Fibroblast of villous mesenchyme (primary cell): ENCODE data around the gene SYNGR4. TPM values are rescaled to one million over a fixed set of nuclear protein-coding genes. Genes with fewer than 3 reads are reported as not detected.
"Not testable (repeated sequence)": the region's sequence is repeated elsewhere in the genome, so short reads cannot be mapped to it uniquely, and the experiment has no call there.

Experiments used
- DNase-seq: peaks from one replicate; pipeline ENCODE4 v3.0.0-alpha.2; 2010; ENCODE audit warnings: low read depth
- H3K4me3 ChIP-seq: 2 replicates; pipeline ENCODE4 v1.5.1; 2011; ENCODE audit warnings: low read depth, mild to moderate bottlenecking, low read length
- total RNA-seq: library from RNA; depleted of rRNA; stranded (reverse); fragments of >200 nt; gene quantifications from 2 replicates; pipeline ENCODE4 v1.2.3, GENCODE V29; 2012
- TF ChIP-seq, protein P1 (sequence below): IDR thresholded peaks from 2 replicates; pipeline ENCODE4 v1.5.1; 2012; ENCODE audit warnings: low read depth, mild to moderate bottlenecking, low read length; ENCODE audit not compliant: insufficient read depth

Gene SYNGR4
- total RNA-seq, 1 donor: not detected

DNA sequence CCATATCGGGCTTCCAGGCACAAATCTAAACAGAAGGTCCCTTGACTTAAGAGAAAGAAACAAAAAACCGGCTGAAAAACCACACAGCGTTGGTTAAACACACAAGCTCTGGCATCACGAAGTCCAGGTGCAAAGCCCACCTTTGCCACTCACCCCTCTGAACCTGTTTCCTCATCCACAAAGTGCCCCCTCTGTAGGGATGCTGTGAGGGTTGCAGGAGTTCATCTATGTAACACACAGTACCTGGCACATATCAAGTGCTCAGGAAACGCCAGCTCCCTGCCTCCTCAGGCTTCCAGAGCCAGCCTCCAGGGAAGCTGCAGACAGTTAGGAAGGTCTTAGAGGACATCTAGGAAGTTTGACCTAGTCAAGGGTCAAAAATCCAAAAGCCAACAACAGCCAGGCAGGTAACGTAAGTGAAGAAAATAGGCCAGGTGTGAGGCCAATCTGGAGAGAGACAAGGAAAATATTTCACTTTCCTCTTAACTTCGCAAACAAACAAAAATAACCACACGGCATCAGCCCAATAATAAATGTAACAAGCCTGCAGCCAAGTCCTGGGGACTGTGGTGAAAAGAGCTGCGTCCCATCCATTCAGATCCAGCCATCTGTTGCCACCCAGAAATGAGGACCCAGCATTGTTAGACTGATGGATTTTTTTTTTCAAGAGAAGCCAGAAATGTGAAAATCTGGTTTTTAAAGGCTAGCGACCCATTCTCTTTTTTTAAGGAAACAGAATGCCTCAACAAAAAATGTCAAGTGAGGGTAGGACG is 17.2 kb downstream of the SYNGR4 start:
- no peak for DNase-seq
- H3K4me3 ChIP-seq: no peak overlapping the region
- TF ChIP-seq, protein P1, sequence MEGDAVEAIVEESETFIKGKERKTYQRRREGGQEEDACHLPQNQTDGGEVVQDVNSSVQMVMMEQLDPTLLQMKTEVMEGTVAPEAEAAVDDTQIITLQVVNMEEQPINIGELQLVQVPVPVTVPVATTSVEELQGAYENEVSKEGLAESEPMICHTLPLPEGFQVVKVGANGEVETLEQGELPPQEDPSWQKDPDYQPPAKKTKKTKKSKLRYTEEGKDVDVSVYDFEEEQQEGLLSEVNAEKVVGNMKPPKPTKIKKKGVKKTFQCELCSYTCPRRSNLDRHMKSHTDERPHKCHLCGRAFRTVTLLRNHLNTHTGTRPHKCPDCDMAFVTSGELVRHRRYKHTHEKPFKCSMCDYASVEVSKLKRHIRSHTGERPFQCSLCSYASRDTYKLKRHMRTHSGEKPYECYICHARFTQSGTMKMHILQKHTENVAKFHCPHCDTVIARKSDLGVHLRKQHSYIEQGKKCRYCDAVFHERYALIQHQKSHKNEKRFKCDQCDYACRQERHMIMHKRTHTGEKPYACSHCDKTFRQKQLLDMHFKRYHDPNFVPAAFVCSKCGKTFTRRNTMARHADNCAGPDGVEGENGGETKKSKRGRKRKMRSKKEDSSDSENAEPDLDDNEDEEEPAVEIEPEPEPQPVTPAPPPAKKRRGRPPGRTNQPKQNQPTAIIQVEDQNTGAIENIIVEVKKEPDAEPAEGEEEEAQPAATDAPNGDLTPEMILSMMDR: no peak

DNA sequence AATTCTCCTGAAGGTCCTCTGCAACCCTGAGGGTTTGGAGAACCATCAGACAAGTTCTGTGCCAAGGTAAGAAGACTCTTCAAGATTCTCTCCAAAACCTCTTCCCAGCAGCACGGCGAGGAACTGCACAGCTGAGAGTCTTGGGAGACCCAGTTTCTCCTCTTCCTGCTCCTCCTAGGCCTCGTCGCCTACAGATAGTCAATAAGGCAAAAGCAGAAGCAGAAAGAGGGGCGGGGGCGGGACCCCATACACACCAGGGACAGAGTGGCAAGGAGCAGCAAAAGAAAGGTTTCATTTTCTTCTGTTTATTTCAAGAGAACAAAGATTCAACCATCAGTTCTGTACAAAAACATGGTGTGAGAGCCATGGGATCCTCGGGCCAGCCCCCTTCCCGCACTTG is 18.1 kb downstream of the SYNGR4 start:
- no peak overlapping the region for H3K4me3 ChIP-seq
- DNase-seq: no peak
- TF ChIP-seq, protein P1: no peak

DNA sequence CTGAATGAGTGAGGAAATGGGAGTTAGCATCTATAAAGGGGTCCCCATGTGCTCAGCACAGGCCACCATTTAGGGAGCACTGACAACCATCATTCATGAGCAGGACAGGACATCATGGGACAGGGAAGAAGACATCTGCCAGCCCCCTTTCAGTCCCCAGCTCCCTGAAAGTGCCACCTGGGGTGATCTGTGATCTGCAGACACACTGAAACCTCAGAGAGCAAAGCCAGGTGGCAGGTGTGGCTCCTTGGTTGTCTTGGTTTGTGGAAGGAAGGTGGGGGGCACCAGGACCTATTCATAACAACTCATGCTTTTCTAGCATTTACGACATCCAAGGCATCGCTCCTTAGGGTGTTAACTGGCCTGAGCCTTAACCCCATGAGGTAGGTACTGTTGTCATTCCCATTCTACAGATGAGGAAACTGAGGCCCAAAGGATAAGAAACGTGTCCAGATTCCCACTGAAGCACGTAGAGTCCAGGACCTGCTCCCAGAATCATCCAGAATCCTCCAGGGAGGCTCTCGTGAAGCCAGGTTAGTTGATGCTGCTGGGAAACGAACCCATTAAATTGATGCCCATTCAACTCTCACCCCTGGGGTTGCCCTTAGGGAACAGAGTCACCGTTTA is 21.4 kb downstream of the SYNGR4 start:
- H3K4me3 ChIP-seq: no peak overlapping the region
- DNase-seq: no peak
- TF ChIP-seq, protein P1: no peak

DNA sequence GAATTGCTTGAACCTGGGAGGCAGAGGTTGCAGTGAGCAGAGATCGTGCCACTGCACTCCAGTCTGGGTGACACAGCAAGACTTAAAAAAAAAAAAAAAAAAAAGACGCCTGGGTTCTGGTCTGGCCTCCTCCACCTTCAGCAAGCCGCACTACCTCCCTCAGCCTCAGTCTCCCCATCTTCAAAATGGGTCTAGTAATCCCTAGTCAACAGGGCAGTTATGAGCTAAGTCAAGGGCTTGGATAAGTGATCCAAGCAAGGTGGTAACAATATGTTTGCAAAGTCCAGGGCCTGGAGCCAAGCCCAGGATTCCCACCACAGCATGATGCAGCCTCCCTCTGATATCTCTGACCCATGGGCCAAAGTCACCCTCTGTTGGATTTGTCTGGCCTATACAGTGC is 22.8 kb downstream of the SYNGR4 start:
- TF ChIP-seq, protein P1: no peak
- no peak for DNase-seq
- H3K4me3 ChIP-seq: no peak overlapping the region

DNA sequence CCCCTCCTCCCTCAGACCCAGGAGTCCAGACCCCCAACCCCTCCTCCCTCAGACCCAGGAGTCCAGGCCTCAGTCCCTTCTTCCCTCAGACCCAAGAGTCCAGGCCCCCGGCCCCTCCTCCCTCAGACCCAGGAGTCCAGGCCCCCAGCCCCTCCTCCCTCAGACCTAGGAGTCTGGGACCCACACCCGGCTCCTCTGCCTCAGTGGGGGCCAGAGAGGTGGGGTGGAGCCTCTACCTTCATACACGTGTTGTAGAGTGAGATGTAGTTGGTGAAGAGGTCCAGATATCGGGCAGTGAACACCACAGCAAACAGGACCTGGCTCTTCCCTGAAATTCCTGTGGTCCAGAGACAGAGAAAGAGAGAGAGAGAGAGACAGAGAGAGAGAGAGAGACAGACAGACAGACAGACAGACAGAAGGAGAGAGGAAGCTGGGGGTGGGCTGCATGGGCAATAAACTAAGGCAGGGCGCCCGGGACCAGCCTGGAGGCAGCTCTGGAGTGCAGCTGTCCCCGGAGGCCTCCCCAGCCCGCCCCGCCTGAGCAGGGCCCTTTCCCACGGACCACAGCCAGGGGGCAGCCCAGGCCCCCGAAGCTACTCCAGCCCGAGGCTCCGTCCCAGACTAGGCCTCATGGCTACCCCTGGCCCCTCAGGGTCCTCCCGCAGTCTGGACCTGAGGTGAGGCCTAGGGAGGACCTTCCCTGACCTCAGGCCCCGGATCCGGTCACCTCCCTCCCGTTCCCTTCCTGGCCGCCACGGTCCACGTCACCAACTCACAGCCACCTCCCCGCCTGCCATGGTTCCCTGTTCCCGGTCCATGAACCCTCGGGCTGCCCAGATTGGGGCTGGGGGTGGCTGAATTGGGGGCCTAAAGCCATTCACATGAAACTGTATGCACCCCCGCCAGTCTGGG is 26.3 kb downstream of the SYNGR4 start:
- DNase-seq: peak; percentile 65
- TF ChIP-seq, protein P1: peak; percentile 78
- peak overlapping the region; percentile 81 for H3K4me3 ChIP-seq

DNA sequence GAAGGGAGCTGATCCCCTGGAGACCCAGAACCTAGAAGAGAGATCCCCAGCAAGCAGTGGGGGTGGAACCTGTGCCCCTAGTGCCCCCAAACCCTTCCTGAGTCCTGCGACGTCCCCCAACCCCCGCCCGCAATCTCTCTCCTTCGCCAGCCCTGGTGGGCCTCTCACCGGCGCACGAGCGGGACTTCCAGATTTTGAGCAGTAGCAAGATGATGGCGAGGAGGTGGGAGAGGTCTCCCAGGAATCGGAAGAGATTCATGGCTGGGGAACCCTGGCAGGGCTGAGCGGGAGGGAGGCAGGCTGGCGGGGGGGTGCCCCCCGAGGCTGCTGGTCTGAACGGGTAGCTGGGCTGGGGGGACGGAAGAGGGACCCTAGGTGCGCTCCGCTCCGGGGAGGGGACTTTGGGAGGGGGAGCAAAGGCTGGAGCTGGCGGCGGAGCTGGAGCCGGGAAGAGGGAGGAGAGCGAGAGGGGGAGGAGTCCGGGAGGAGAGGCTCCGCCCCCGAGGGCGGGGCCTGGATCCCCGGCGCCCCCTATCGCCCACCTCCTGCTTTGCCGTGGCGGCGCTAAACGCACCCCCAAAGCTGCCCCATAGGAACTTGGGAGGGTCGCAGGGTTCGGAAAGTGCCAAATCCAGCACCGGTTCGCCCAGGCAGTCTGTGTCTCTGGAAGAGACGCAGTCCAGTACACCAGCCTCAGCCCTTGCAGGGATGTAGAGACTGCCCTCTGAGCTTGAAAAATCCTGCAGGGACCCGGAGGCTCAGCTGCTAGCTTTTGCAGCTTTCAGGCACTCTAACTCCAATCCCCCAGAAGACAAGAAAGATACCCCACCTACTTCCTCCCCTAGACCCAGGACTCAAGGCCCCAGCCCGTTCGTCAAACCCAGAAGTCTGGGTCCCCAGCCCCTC is 27.2 kb downstream of the SYNGR4 start, which contains the start of gene KDELR1:
KDELR1 (minus strand) TSS at position 452 of the 906 bp plus-strand sequence; CDS start at position 259, 193 bp downstream.
- peak; percentile 73 for DNase-seq

DNA sequence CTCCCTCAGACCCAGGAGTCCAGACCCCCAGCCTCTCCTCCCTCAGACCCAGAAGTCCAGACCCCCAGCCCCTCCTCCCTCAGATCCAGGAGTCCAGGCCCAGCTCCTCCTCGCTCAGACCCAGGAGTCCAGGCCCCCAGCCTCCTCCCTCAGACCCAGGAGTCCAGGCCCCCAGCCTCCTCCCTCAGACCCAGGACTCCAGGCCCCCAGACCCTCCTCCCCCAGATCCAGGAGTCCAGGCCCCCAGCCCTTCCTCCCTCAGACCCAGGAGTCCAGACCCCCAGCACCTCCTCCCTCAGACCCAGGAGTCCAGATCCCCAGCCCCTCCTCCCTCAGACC is 27.8 kb downstream of the SYNGR4 start:
- DNase-seq, H3K4me3 ChIP-seq: not testable (repeated sequence)

More for the DNA sequence above, 27.2 kb downstream of the SYNGR4 start, which contains the start of gene KDELR1:
- TF ChIP-seq, protein P1: peak; percentile 86
- peak within 1 kb of the TSS; percentile 81 for H3K4me3 ChIP-seq
